ENCODE measurements around the gene CYBA. TPM values are rescaled to one million over a fixed set of nuclear protein-coding genes. Genes with fewer than 3 reads are reported as not detected.

The CYBA gene
- total and polyA plus RNA-seq, 2 of the 13 experiments (the other 11 are each of a cell fraction or from before 2014, with no cell fraction given): 196 to 250 TPM

DNA sequence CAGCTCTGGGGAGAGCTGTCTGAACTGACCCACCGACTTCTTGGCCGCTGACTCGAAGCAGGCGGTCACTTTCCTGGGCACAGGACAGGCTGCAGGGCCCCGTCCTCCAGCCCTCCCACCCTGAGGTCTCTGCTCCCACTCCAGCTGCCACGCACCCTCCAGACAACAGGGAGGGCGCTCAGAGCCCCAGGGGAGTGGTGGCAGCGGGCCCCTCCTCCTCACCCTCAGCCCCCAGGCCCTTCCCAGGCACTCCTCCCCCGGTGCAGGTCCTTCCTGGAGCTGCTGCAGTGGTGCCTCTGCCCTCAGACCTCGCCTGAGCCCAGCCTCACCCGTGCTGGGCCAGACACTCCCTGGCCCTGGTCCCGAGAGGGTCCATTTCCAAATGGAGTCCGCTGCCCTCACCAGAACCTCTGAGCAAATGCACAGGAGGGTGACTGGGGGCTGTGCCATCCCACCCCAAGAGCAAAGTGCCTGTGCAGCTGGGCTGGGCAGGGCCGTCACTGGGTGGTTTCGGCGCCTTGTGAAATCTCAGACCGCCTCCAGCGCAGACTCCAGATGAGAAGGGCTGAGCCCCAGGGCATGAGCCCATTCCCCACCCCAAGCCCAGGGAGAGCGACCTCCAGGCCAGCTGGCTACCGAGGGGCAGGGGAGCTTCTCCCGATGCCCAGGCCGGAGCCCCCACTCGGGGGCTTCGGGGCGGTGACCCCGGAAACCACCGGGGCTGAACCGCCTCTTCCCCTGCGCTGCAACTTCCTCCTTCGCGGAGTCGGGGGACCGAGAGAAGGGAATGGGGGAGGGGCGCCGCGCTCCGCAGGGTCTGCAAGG is 717 bp downstream of the CYBA start (continued):
- TF ChIP-seq, protein P1, sequence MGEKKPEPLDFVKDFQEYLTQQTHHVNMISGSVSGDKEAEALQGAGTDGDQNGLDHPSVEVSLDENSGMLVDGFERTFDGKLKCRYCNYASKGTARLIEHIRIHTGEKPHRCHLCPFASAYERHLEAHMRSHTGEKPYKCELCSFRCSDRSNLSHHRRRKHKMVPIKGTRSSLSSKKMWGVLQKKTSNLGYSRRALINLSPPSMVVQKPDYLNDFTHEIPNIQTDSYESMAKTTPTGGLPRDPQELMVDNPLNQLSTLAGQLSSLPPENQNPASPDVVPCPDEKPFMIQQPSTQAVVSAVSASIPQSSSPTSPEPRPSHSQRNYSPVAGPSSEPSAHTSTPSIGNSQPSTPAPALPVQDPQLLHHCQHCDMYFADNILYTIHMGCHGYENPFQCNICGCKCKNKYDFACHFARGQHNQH (CRISPR knock-in tag; IDR thresholded peaks at IDR 0.05): no peak
- TF ChIP-seq ZNF292 (CRISPR knock-in tag; IDR thresholded peaks at IDR 0.05; ENCODE audit: borderline replicate concordance, low read depth): 0 out of 2 replicates have a peak, but pooled peaks have one; percentile 0
- TF ChIP-seq ZNF160 (CRISPR knock-in tag; IDR thresholded peaks at IDR 0.05): 0 out of 2 replicates have a peak, but pooled peaks have one; percentile 32
- peak; percentile 33; the same call in 1 of the 2 replicates for TF ChIP-seq GABPB1 (CRISPR knock-in tag; IDR thresholded peaks at IDR 0.05)
- peak; percentile 13; the same call in 1 of the 2 replicates for TF ChIP-seq ZMYM4 (CRISPR knock-in tag; IDR thresholded peaks at IDR 0.05)
- TF ChIP-seq NR2C2 (CRISPR knock-in tag; IDR thresholded peaks at IDR 0.05; ENCODE audit: borderline replicate concordance): peak; percentile 47; the same call in 1 of the 2 replicates
- no peak for TF ChIP-seq SYNCRIP (IDR thresholded peaks at IDR 0.05; ENCODE audit: insufficient read depth, low read depth, low read length)
- no peak for TF ChIP-seq EP300 (IDR thresholded peaks at IDR 0.05; ENCODE audit: low read depth in 2 of 2, low read length in 2 of 2)
- no peak for TF ChIP-seq EP300 (CRISPR knock-in tag; IDR thresholded peaks at IDR 0.05; ENCODE audit: borderline replicate concordance)
- TF ChIP-seq ZNF567 (CRISPR knock-in tag; IDR thresholded peaks at IDR 0.05; ENCODE audit: borderline replicate concordance): no peak; the same call in 1 of the 2 replicates
- TF ChIP-seq, protein P2, sequence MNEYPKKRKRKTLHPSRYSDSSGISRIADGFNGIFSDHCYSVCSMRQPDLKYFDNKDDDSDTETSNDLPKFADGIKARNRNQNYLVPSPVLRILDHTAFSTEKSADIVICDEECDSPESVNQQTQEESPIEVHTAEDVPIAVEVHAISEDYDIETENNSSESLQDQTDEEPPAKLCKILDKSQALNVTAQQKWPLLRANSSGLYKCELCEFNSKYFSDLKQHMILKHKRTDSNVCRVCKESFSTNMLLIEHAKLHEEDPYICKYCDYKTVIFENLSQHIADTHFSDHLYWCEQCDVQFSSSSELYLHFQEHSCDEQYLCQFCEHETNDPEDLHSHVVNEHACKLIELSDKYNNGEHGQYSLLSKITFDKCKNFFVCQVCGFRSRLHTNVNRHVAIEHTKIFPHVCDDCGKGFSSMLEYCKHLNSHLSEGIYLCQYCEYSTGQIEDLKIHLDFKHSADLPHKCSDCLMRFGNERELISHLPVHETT (CRISPR knock-in tag; conservative IDR thresholded peaks at IDR 0.05): no peak
- TF ChIP-seq ZNF878 (CRISPR knock-in tag; IDR thresholded peaks at IDR 0.05): no peak
- TF ChIP-seq, protein P3, sequence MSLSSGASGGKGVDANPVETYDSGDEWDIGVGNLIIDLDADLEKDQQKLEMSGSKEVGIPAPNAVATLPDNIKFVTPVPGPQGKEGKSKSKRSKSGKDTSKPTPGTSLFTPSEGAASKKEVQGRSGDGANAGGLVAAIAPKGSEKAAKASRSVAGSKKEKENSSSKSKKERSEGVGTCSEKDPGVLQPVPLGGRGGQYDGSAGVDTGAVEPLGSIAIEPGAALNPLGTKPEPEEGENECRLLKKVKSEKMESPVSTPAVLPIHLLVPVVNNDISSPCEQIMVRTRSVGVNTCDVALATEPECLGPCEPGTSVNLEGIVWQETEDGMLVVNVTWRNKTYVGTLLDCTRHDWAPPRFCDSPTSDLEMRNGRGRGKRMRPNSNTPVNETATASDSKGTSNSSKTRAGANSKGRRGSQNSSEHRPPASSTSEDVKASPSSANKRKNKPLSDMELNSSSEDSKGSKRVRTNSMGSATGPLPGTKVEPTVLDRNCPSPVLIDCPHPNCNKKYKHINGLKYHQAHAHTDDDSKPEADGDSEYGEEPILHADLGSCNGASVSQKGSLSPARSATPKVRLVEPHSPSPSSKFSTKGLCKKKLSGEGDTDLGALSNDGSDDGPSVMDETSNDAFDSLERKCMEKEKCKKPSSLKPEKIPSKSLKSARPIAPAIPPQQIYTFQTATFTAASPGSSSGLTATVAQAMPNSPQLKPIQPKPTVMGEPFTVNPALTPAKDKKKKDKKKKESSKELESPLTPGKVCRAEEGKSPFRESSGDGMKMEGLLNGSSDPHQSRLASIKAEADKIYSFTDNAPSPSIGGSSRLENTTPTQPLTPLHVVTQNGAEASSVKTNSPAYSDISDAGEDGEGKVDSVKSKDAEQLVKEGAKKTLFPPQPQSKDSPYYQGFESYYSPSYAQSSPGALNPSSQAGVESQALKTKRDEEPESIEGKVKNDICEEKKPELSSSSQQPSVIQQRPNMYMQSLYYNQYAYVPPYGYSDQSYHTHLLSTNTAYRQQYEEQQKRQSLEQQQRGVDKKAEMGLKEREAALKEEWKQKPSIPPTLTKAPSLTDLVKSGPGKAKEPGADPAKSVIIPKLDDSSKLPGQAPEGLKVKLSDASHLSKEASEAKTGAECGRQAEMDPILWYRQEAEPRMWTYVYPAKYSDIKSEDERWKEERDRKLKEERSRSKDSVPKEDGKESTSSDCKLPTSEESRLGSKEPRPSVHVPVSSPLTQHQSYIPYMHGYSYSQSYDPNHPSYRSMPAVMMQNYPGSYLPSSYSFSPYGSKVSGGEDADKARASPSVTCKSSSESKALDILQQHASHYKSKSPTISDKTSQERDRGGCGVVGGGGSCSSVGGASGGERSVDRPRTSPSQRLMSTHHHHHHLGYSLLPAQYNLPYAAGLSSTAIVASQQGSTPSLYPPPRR (CRISPR knock-in tag; IDR thresholded peaks at IDR 0.05; ENCODE audit: borderline replicate concordance): peak; percentile 29
- TF ChIP-seq ZNF251 (CRISPR knock-in tag; IDR thresholded peaks at IDR 0.05): 0 out of 2 replicates have a peak, but pooled peaks have one; percentile 51
- peak; percentile 53; the same call in 1 of the 2 replicates for TF ChIP-seq CCDC6 (CRISPR knock-in tag; IDR thresholded peaks at IDR 0.05)
- TF ChIP-seq ATRX (CRISPR knock-in tag; IDR thresholded peaks at IDR 0.05; ENCODE audit: borderline replicate concordance): no peak
- TF ChIP-seq ZSCAN22 (CRISPR knock-in tag; IDR thresholded peaks at IDR 0.05): peak; percentile 96
- no peak for TF ChIP-seq CHD2 (IDR thresholded peaks at IDR 0.05; ENCODE audit: low read depth, low read length)
- TF ChIP-seq SNAI1 (CRISPR knock-in tag; IDR thresholded peaks at IDR 0.05; ENCODE audit: borderline replicate concordance): no peak
- TF ChIP-seq, protein P4, sequence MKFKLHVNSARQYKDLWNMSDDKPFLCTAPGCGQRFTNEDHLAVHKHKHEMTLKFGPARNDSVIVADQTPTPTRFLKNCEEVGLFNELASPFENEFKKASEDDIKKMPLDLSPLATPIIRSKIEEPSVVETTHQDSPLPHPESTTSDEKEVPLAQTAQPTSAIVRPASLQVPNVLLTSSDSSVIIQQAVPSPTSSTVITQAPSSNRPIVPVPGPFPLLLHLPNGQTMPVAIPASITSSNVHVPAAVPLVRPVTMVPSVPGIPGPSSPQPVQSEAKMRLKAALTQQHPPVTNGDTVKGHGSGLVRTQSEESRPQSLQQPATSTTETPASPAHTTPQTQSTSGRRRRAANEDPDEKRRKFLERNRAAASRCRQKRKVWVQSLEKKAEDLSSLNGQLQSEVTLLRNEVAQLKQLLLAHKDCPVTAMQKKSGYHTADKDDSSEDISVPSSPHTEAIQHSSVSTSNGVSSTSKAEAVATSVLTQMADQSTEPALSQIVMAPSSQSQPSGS (CRISPR knock-in tag; IDR thresholded peaks at IDR 0.05): no peak
